Body of pancreas (tissue), 4 donors: Measurements from ENCODE around the gene JCHAIN. TPM values are rescaled to one million over a fixed set of nuclear protein-coding genes. Genes with fewer than 3 reads are reported as not detected.
"Not testable (repeated sequence)": the region's sequence is repeated elsewhere in the genome, so short reads cannot be mapped to it uniquely, and the experiment has no call there.

Source experiments
- ATAC-seq: fragments of 150-250 bp; one replicate; pipeline ENCODE4 v1.9.1; 2016
- DNase-seq, 4 donors: peaks; one replicate each; pipeline ENCODE4 v3.0.0-alpha.2; 2019
- H3K27ac ChIP-seq, 4 donors: fragments of 200-600 bp; sonication (generic); 1 replicate in 3 of 4; 2 replicates in 1 of 4; pipeline versions ENCODE4 v1.5.1 to v1.6.1; 2016 to 2019; ENCODE audit warnings: mild to moderate bottlenecking in 1 of 4, mixed read lengths in 1 of 4, moderate library complexity in 1 of 4
- H3K27me3 ChIP-seq, 2 donors: fragments of 200-600 bp; sonication (generic); one replicate each; pipeline ENCODE4 v1.6.0; 2016; ENCODE audit warnings: mild to moderate bottlenecking in 1 of 2
- H3K36me3 ChIP-seq, 2 donors: fragments of 200-600 bp; sonication (generic); replicated peaks in 1 of 2; 2 replicates each; pipeline ENCODE4 v1.5.1; 2016; ENCODE audit warnings: low read depth in 2 of 2; ENCODE audit not compliant: insufficient read depth in 1 of 2
- H3K4me1 ChIP-seq: fragments of 200-600 bp; sonication (generic); one replicate; pipeline ENCODE4 v1.6.0; 2016
- H3K4me3 ChIP-seq, 2 donors: fragments of 200-600 bp; sonication (generic); 1 replicate in 1 of 2; 2 replicates in 1 of 2; pipeline ENCODE4 v1.5.1; 2016 to 2019
- H3K9me3 ChIP-seq, 3 donors: fragments of 200-600 bp; sonication (generic); 1 replicate in 2 of 3; 2 replicates in 1 of 3; pipeline ENCODE4 v1.5.1; 2016
- POLR2A ChIP-seq, 3 donors: fragments of 450-650 bp; IDR thresholded peaks; one replicate each; pipeline ENCODE4 v1.6.1; 2016; ENCODE audit warnings: antibody characterized with exemption in 3 of 3, mild to moderate bottlenecking in 2 of 3
- WGBS, 2 donors: methylation state at CpG; one replicate each; pipeline ENCODE4 v1.1.5; 2017; 5-methylcytosine and 5-hydroxymethylcytosine counted together
- intact Hi-C: fragments of 100-400 bp; cut with DNase I; formaldehyde crosslinking; loops from one replicate; pipeline ENCODE4 v1.15.1; 2023
- total RNA-seq, 2 donors: library from RNA; depleted of rRNA; stranded (reverse); fragments of >200 nt; gene quantifications; one replicate each; pipeline ENCODE4 v1.1.0, GENCODE V29; 2016
- TF ChIP-seq, protein P1 (sequence below), 7 experiments: fragments of 450-650 bp in 4 of 7; fragments of 200-600 bp in 3 of 7; sonication (generic) in 3 of 7; IDR thresholded peaks; one replicate each; pipeline ENCODE4 v1.5.1; 2016 to 2019; ENCODE audit warnings: antibody characterized with exemption in 7 of 7

The JCHAIN gene
- total RNA-seq, 2 donors from 2014 or later = 13.2 to 27.7 TPM

GRCh38 chr4:70704215-70704930, 38.1 kb upstream of the JCHAIN start:
- Histone ChIP-seq H3K4me3 (peak overlapping the region; percentile 13 to 74), H3K4me1 (peaks cover 34% of the 10 kb centered on the region), H3K36me3 (no peaks in the 10 kb centered on the region), H3K27me3 (no peaks in the 10 kb centered on the region), H3K9me3 (no peaks in the 10 kb centered on the region), H3K27ac (peak overlapping the region; percentile 91 to 96 (median 92))
- 1 to 2% methylated on average over 48 to 57 of the region's 58 CpGs for WGBS, 2 donors
- peak; percentile 82 to 89 (median 84) for DNase-seq
- TF ChIP-seq, protein P1, sequence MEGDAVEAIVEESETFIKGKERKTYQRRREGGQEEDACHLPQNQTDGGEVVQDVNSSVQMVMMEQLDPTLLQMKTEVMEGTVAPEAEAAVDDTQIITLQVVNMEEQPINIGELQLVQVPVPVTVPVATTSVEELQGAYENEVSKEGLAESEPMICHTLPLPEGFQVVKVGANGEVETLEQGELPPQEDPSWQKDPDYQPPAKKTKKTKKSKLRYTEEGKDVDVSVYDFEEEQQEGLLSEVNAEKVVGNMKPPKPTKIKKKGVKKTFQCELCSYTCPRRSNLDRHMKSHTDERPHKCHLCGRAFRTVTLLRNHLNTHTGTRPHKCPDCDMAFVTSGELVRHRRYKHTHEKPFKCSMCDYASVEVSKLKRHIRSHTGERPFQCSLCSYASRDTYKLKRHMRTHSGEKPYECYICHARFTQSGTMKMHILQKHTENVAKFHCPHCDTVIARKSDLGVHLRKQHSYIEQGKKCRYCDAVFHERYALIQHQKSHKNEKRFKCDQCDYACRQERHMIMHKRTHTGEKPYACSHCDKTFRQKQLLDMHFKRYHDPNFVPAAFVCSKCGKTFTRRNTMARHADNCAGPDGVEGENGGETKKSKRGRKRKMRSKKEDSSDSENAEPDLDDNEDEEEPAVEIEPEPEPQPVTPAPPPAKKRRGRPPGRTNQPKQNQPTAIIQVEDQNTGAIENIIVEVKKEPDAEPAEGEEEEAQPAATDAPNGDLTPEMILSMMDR (IDR thresholded peaks at IDR 0.05) = peak; percentile 21 to 48 (median 40)
- TF ChIP-seq POLR2A (IDR thresholded peaks at IDR 0.05) = peak; percentile 45 to 75 (median 73)
- ATAC-seq = peak; percentile 85
- intact Hi-C loops = no loop called here

DNA sequence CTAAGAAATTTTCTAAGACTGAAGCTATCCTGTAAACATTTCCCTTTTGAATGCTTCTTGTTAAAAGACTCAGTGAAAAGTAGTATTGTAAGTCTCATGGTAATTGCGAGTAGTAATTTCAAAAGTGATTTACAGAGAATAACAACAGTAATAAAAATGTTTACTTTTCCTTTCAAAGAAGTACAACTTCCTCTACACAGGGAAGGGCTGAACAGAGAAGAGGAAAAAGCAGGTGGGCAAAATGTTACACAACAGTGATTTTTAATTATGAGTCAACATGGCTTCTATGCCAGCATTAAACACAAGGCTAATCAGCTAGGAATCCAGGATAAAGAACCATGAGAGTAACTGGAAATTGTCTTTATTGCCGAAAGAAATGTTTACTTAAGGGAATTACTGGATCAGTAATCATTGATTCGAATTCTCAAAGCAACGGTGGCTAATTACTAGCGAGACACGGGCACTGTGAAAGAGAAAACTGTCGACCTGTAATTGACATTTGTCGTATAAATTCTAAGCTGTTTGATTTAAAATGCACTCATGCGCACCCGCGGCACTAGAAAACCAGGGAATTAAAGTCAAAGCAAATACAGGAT, 37.4 kb upstream of the JCHAIN start:
- no peak for TF ChIP-seq POLR2A (IDR thresholded peaks at IDR 0.05)
- TF ChIP-seq, protein P1 (IDR thresholded peaks at IDR 0.05) = no peak
- no peaks in the 10 kb centered on the region for H3K9me3 ChIP-seq
- H3K4me1 ChIP-seq = peaks cover 29% of the 10 kb centered on the region
- ATAC-seq = peak; percentile 9
- 1 to 2% methylated on average over 11 of the region's 11 CpGs for WGBS, 2 donors
- H3K4me3 ChIP-seq = peak overlapping the region; percentile 13 to 74
- H3K27me3 ChIP-seq = no peaks in the 10 kb centered on the region
- intact Hi-C loops = no loop called here
- peak in 2 of 4 donors; percentile 29 to 33 for DNase-seq
- peak overlapping the region; percentile 91 to 96 (median 92) for H3K27ac ChIP-seq
- H3K36me3 ChIP-seq = no peaks in the 10 kb centered on the region

- H3K27ac ChIP-seq, DNase-seq, H3K9me3 ChIP-seq, H3K4me3 ChIP-seq, H3K36me3 ChIP-seq, ATAC-seq, intact Hi-C loops, H3K27me3 ChIP-seq: not testable (repeated sequence)
- 39 to 45% methylated on average over 2 of the region's 2 CpGs for WGBS, 2 donors
- H3K4me1 ChIP-seq = peaks cover 24% of the 10 kb centered on the region
These were observed 36.3 kb upstream of the JCHAIN start for GRCh38 chr4:70702592-70702991.

- Histone ChIP-seq H3K36me3 (no peaks in the 10 kb centered on the region), H3K4me3 (no peak overlapping the region), H3K9me3 (no peaks in the 10 kb centered on the region), H3K27me3 (no peaks in the 10 kb centered on the region), H3K27ac (no peak overlapping the region), H3K4me1 (peaks cover 12% of the 10 kb centered on the region)
- DNase-seq (no peak), ATAC-seq (no peak)
- 67 to 81% methylated on average over 1 of the region's 1 CpG for WGBS, 2 donors
- intact Hi-C loops = no loop called here
- TF ChIP-seq, protein P1 (IDR thresholded peaks at IDR 0.05) = no peak
- no peak for TF ChIP-seq POLR2A (IDR thresholded peaks at IDR 0.05)
These were observed 35.0 kb upstream of the JCHAIN start for GRCh38 chr4:70701271-70701670.

DNA sequence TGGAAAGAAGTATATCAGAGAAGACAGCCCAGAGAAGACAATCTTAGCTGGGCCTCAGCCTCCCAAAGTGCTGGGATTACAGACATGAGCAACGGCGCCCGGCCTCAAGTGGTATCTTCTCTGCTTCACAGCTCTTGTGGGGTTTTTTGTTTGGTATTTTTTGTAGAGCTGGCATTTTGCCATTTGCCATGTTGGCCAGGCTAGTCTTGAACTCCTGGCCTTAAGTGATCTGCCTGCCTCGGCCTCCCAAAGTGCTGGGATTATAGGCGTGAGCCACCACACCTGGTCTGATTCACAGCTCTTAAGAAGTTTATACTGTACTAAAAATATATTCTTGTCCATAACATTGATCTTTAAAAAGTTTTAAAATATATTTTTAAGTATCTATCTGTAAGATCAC, 34.4 kb upstream of the JCHAIN start:
- no peak for TF ChIP-seq POLR2A (IDR thresholded peaks at IDR 0.05)
- TF ChIP-seq, protein P1 (IDR thresholded peaks at IDR 0.05) = no peak
- Histone ChIP-seq H3K27me3 (no peaks in the 10 kb centered on the region), H3K36me3 (no peaks in the 10 kb centered on the region), H3K4me1 (peaks cover 8% of the 10 kb centered on the region), H3K4me3 (no peak overlapping the region), H3K27ac (no peak overlapping the region), H3K9me3 (no peaks in the 10 kb centered on the region)
- 80 to 83% methylated on average over 5 of the region's 5 CpGs for WGBS, 2 donors
- intact Hi-C loops = no loop called here
- ATAC-seq (no peak), DNase-seq (no peak)

- H3K9me3 ChIP-seq, H3K4me1 ChIP-seq, H3K36me3 ChIP-seq, intact Hi-C loops, DNase-seq, ATAC-seq, H3K4me3 ChIP-seq, H3K27me3 ChIP-seq, H3K27ac ChIP-seq: not testable (repeated sequence)
- WGBS, 2 donors = 74 to 85% methylated on average over 8 of the region's 8 CpGs
These were observed 32.1 kb upstream of the JCHAIN start for GRCh38 chr4:70698435-70698834.

DNA sequence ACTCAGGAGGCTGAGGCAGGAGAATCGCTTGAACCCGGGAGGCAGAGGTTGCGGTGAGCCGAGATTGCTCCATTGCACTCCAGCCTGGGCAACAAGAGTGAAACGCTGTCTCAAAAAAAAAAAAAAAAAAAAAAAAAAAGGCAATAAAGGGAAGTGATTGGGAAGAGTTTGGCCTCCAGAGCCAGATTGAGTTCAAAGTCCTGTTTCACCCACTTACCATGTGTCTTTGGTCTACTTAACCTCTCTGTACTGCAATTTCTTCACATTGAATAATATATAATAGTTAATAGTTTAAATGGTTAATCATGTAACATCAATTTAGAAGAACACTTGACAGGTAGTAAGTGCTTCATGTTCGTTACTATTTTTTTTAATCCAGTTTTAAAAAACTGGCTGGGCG, 28.3 kb upstream of the JCHAIN start:
- WGBS, 2 donors = 92 to 97% methylated on average over 7 of the region's 7 CpGs
- ATAC-seq = not testable (repeated sequence)
- peaks cover 23% of the 10 kb centered on the region for H3K4me1 ChIP-seq

More for the DNA sequence above, 28.3 kb upstream of the JCHAIN start:
- H3K27ac ChIP-seq, H3K9me3 ChIP-seq, H3K27me3 ChIP-seq, H3K36me3 ChIP-seq, DNase-seq, H3K4me3 ChIP-seq, intact Hi-C loops: not testable (repeated sequence)
